OCI-LY7 (cell line): ENCODE results near the gene CCDC110. TPM values are rescaled to one million over a fixed set of nuclear protein-coding genes. Genes with fewer than 3 reads are reported as not detected.

ENCODE experiments used
- BruUV-seq: library from RNA; stranded (reverse); fragments of 400-500 nt; replicated peaks from 2 replicates; lab custom pipeline; 2021; lab: Mats Ljungman, UMichigan
- CTCF ChIA-PET: fragments of 300-600 bp; sonication (Branson Sonifier 250); formaldehyde crosslinking; loops from one replicate; lab custom pipeline; 2022; ENCODE audit warnings: antibody characterized with exemption; ENCODE audit not compliant: unreplicated experiment; lab: Charles Lee
- POLR2A ChIA-PET: fragments of 300-600 bp; sonication (Branson Sonifier 250); formaldehyde crosslinking; loops from one replicate; lab custom pipeline; 2022; ENCODE audit warnings: antibody characterized with exemption; lab: Charles Lee
- DNase-seq: peaks from one replicate; pipeline ENCODE4 v3.0.0-alpha.2; 2015; ENCODE audit warnings: low spot score
- H2AFZ ChIP-seq: fragments of 200-600 bp; sonication (generic), shearing (Covaris generic); 2 replicates; pipeline ENCODE4 v1.6.1; 2014; ENCODE audit warnings: mild to moderate bottlenecking, antibody characterized with exemption, low read length, moderate library complexity
- H3K27ac ChIP-seq: fragments of 200-600 bp; sonication (generic); 2 replicates; pipeline ENCODE4 v1.5.1; 2014; ENCODE audit warnings: mixed run types, low read depth, mild to moderate bottlenecking, moderate library complexity, low read length, inconsistent platforms; ENCODE audit not compliant: poor library complexity, severe bottlenecking
- H3K36me3 ChIP-seq: fragments of 200-600 bp; sonication (generic); 2 replicates; pipeline ENCODE4 v1.6.1; 2014; ENCODE audit warnings: mild to moderate bottlenecking, antibody characterized with exemption, low read length, moderate library complexity, mixed read lengths; ENCODE audit not compliant: insufficient read depth
- H3K4me1 ChIP-seq: fragments of 200-600 bp; sonication (generic); 2 replicates; pipeline ENCODE4 v1.5.1; 2014; ENCODE audit warnings: mild to moderate bottlenecking, low read length; ENCODE audit not compliant: insufficient read depth, poor library complexity, severe bottlenecking
- H3K4me2 ChIP-seq: fragments of 200-600 bp; sonication (generic); 2 replicates; pipeline ENCODE4 v1.6.1; 2014; ENCODE audit warnings: mild to moderate bottlenecking, low read length
- H3K4me3 ChIP-seq: fragments of 200-600 bp; sonication (generic); 2 replicates; pipeline ENCODE4 v1.5.1; 2014; ENCODE audit warnings: mild to moderate bottlenecking, low read depth, low read length; ENCODE audit not compliant: poor library complexity, severe bottlenecking
- H3K79me2 ChIP-seq: fragments of 200-600 bp; sonication (generic); 2 replicates; pipeline ENCODE4 v1.6.1; 2016; ENCODE audit warnings: low read depth, mild to moderate bottlenecking, low read length, moderate library complexity, mixed read lengths; ENCODE audit not compliant: insufficient read depth
- H3K9me2 ChIP-seq: fragments of 200-600 bp; sonication (generic); 2 replicates; pipeline ENCODE4 v1.6.1; 2016; ENCODE audit warnings: mild to moderate bottlenecking, low read length, mixed read lengths; ENCODE audit not compliant: insufficient read depth
- H3K9me3 ChIP-seq: fragments of 200-600 bp; sonication (generic); 2 replicates; pipeline ENCODE4 v1.6.1; 2014; ENCODE audit warnings: mild to moderate bottlenecking, mixed run types, low read length, mixed read lengths
- H4K20me1 ChIP-seq: fragments of 200-600 bp; sonication (generic); 2 replicates; pipeline ENCODE4 v1.6.1; 2014; ENCODE audit warnings: mild to moderate bottlenecking, antibody characterized with exemption, low read length, moderate library complexity, mixed read lengths; ENCODE audit not compliant: insufficient read depth
- CTCF ChIP-seq: fragments of 200-600 bp; sonication (generic); conservative IDR thresholded peaks from 2 replicates; pipeline ENCODE4 v1.5.1; 2014; ENCODE audit warnings: mild to moderate bottlenecking, antibody characterized with exemption, low read length, moderate library complexity, mixed read lengths
- EZH2phosphoT487 ChIP-seq: fragments of 200-600 bp; sonication (generic); IDR thresholded peaks from 2 replicates; pipeline ENCODE4 v1.6.1; 2018; ENCODE audit warnings: low read depth, borderline replicate concordance, mild to moderate bottlenecking, mixed run types, antibody characterized with exemption, low read length, moderate library complexity, mixed read lengths
- intact Hi-C: fragments of 100-400 bp; cut with micrococcal nuclease; formaldehyde crosslinking; loops from one replicate; pipeline ENCODE4 v1.10.0; 2022; ENCODE audit not compliant: unreplicated experiment
- total RNA-seq, 2 experiments: library from RNA; depleted of rRNA in 1 of 2; stranded (reverse); fragments of >200 nt in 1 of 2; shearing (Covaris generic) in 1 of 2; gene quantifications; 2 replicates each; pipeline ENCODE4 v1.2.3, GENCODE V29; 2014 to 2022

The CCDC110 gene
- total RNA-seq, 2 experiments from 2014 or later = 1.7 to 12.0 TPM

DNA sequence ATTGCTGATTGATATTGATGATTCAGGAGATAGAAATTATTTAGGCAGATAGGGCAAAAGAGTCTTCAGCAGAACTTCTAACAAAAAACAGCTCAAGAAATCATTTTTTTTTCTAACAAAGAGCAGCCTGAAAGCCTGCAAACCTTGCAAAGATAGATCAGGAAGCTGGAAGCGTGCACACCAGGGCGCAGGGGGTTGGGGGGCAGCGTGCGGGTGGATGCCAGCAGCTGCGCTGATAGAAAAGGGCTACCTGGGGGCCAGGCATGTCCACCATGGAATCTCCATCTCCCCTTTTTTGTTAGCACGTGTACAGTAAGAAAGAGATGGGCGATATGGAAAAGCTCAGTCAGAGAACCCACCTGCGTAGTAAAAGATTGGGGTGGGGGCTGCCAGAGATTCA is 1.7 kb upstream of the CCDC110 start:
- Histone ChIP-seq H3K4me2 (0 out of 2 replicates have a peak overlapping the region, but pooled peaks have one; percentile 85), H3K36me3 (no peaks in the 10 kb centered on the region), H3K27ac (peak overlapping the region; percentile 81), H3K9me2 (no peaks in the 10 kb centered on the region), H2AFZ (no peak overlapping the region), H3K79me2 (no peaks in the 10 kb centered on the region), H3K4me3 (peak overlapping the region; percentile 92), H4K20me1 (no peaks in the 10 kb centered on the region), H3K4me1 (peaks cover 54% of the 10 kb centered on the region), H3K9me3 (no peaks in the 10 kb centered on the region)
- TF ChIP-seq EZH2phosphoT487 (no peak), CTCF (no peak)
- no TSS peak for BruUV-seq
- ChIA-PET CTCF (no interaction called here), POLR2A (interaction anchor here (0.6 to 4.1 kb wide), 21 partner anchors 10 to 1192 kb away, joined by 3 to 61 read pairs (median 4); partner anchors contain the start of gene SORBS2)
- intact Hi-C loops = loop anchor here (5.0 to 10.0 kb wide), 6 partner anchors 166 to 719 kb away; partner anchors contain the start of genes ACSL1 and CYP4V2
- no peak for DNase-seq

DNA sequence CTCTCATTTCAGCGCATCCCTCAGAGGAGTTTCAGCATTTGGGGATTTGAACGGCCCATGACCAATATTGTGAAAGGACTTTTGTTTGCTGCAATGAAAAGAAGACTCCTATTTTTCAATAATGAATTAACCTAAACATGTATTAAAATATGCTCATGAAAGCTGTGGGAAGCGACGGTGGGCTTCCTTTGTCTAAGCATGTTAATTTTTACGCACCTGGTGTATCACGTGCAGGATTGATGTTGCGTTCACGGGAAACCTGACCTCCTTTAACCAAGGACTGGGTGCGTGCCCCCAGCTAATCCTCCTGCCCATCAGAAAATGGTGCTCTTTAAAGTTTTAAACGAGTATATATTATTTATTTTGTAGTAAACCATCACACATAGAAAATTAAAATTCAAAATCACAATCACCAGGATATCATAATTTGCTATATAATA is 590 bp upstream of the CCDC110 start:
- TSS peak; percentile 88 for BruUV-seq
- H2AFZ ChIP-seq = peak overlapping the region; percentile 82
- DNase-seq = peak; percentile 81
- no peaks in the 10 kb centered on the region for H3K36me3 ChIP-seq
- H3K9me3 ChIP-seq = no peaks in the 10 kb centered on the region
- intact Hi-C loops = loop anchor here (5.0 to 10.0 kb wide), 6 partner anchors 165 to 720 kb away; partner anchors contain the start of genes ACSL1 and CYP4V2
- CTCF ChIA-PET = interaction anchor here (0.7 kb wide), 1 partner anchor 8 kb away, joined by 3 read pairs; no protein-coding TSS in a partner anchor
- H3K79me2 ChIP-seq = no peaks in the 10 kb centered on the region
- POLR2A ChIA-PET = interaction anchor here (0.6 to 4.1 kb wide), 9 partner anchors 11 to 169 kb away, joined by 3 to 61 read pairs (median 5); no protein-coding TSS in a partner anchor
- H3K4me3 ChIP-seq = peak overlapping the region; percentile 92
- H3K4me2 ChIP-seq = peak overlapping the region; percentile 85
- H3K4me1 ChIP-seq = peaks cover 44% of the 10 kb centered on the region
- no peak for TF ChIP-seq EZH2phosphoT487
- no peaks in the 10 kb centered on the region for H4K20me1 ChIP-seq
- H3K27ac ChIP-seq = peak overlapping the region; percentile 81
- no peaks in the 10 kb centered on the region for H3K9me2 ChIP-seq

DNA sequence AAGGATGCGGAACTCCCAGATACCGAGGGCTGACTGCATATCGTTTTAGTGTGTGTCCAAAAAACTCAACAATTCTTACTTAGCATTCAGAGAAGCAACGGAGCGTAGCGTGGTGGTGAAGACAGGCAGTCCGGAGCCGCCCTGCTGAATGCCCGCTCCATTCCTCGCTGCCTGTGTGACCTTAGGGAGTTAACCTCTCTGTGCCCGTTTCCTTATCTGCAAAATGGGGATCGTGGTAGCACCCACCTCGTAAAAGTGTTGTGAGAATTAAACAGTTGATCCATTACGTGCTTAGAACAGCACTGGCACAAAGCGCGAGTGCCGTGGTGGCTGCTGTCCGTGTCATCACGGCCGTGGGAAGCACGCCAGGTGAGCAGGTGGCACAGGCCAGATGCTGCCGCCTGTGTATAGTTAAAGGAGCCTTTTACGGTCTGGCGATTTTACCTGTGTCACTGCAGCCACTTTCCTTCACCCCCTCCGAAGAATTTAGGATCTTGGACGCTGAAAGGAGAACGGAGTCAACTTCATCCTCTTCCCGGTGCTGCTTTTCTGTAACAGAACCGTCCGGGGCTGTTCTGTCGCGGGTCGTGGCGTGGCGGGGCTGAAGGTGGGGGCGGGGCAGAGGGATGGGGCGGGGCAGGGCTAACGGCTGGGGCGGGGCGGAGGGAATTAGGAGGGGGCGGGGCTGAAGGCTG is 885 bp downstream of the CCDC110 start:
- Histone ChIP-seq H3K4me1 (peaks cover 44% of the 10 kb centered on the region), H4K20me1 (no peaks in the 10 kb centered on the region), H3K79me2 (no peaks in the 10 kb centered on the region), H3K4me3 (peak overlapping the region; percentile 73), H2AFZ (peak overlapping the region; percentile 88), H3K9me3 (no peaks in the 10 kb centered on the region), H3K36me3 (no peaks in the 10 kb centered on the region), H3K27ac (peak overlapping the region; percentile 29), H3K4me2 (peak overlapping the region; percentile 93), H3K9me2 (no peaks in the 10 kb centered on the region)
- BruUV-seq = TSS peak; percentile 85
- CTCF ChIA-PET = no interaction called here
- POLR2A ChIA-PET = interaction anchor here (1.2 kb wide), 1 partner anchor 9 kb away, joined by 4 read pairs; no protein-coding TSS in a partner anchor
- intact Hi-C loops = loop anchor here (1.0 to 10.0 kb wide), 12 partner anchors 10 to 722 kb away; partner anchors contain the start of genes ACSL1, ANKRD37, CYP4V2 and SNX25
- TF ChIP-seq CTCF (no peak), EZH2phosphoT487 (no peak)
- DNase-seq = peak; percentile 64
